ENCODE data around the gene EMSY.
A peak's percentile ranks its signal among the peaks of the same experiment; 100 is the strongest.
"Not testable (repeated sequence)": the region's sequence is repeated elsewhere in the genome, so short reads cannot be mapped to it uniquely, and the experiment has no call there.

Gene EMSY, protein sequence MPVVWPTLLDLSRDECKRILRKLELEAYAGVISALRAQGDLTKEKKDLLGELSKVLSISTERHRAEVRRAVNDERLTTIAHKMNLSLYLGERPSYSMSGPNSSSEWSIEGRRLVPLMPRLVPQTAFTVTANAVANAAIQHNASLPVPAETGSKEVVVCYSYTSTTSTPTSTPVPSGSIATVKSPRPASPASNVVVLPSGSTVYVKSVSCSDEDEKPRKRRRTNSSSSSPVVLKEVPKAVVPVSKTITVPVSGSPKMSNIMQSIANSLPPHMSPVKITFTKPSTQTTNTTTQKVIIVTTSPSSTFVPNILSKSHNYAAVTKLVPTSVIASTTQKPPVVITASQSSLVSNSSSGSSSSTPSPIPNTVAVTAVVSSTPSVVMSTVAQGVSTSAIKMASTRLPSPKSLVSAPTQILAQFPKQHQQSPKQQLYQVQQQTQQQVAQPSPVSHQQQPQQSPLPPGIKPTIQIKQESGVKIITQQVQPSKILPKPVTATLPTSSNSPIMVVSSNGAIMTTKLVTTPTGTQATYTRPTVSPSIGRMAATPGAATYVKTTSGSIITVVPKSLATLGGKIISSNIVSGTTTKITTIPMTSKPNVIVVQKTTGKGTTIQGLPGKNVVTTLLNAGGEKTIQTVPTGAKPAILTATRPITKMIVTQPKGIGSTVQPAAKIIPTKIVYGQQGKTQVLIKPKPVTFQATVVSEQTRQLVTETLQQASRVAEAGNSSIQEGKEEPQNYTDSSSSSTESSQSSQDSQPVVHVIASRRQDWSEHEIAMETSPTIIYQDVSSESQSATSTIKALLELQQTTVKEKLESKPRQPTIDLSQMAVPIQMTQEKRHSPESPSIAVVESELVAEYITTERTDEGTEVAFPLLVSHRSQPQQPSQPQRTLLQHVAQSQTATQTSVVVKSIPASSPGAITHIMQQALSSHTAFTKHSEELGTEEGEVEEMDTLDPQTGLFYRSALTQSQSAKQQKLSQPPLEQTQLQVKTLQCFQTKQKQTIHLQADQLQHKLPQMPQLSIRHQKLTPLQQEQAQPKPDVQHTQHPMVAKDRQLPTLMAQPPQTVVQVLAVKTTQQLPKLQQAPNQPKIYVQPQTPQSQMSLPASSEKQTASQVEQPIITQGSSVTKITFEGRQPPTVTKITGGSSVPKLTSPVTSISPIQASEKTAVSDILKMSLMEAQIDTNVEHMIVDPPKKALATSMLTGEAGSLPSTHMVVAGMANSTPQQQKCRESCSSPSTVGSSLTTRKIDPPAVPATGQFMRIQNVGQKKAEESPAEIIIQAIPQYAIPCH (N-terminal part only)

DNA sequence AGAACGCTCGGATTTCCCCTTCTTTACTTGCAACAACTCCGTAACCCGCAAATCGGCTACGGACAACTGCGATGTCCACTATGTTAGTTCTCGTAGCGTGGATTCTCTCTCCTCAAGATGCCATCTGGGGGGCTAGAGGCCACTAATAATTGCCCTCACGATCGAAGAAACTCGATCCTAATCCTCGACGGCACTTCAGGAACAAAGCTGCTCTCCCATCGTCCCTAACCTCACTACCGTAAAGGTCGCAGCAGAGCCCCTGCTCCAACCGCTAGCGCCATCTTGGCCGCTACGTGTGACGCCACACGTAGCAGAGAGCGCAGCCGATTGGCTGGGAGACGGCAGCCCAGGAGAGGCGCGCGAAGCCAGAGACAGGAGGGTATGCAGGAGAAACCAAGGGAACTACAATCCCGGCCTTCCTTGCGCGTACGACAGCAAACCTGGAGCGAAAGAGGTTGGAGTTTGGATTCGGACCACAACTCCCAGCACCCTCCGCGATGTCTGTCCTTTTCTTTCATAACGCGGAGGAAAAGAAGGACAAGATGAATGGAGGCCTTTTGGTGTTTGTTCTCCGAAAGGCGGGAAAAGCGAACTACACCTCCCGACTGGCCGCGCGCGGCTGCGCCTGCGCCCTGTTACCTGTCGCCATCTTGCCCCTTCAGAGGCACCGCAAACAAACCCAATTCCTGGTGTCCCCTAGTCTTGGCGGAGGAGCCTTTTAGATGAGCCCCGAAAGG is at the start of gene EMSY:
TSS of gene EMSY (plus strand) at position 635 of the 737 bp plus-strand sequence. CDS start 1,921 bp downstream, outside the sequence.
- peak; percentile 99 for DNase-seq (ENCODE audit: low spot score)

- no peak for DNase-seq (ENCODE audit: low spot score)
These were observed 49.5 kb upstream of the EMSY start for GRCh38 chr11:76395296-76395695.

DNA sequence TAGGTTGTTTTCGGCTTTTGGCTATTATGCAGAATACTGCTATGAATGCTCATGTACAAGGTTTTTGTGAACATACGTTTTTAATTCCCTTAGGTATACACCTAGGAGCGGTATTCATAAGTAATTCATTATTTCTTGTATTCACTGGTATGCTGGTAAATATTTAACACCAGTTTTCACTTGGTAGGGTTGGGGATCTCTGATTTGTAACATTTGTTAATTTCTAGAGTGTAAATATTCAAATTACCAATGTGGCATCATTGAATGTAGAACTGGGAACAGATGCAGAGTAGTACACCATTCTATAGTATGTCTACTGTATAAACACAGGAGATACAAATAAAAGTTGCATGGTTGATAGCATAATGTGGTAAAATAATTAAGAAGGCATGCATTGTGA is 47.4 kb upstream of the EMSY start:
- no peak for DNase-seq (ENCODE audit: low spot score)

GRCh38 chr11:76400967-76401366 is 43.9 kb upstream of the EMSY start:
- DNase-seq (ENCODE audit: low spot score): no peak

DNA sequence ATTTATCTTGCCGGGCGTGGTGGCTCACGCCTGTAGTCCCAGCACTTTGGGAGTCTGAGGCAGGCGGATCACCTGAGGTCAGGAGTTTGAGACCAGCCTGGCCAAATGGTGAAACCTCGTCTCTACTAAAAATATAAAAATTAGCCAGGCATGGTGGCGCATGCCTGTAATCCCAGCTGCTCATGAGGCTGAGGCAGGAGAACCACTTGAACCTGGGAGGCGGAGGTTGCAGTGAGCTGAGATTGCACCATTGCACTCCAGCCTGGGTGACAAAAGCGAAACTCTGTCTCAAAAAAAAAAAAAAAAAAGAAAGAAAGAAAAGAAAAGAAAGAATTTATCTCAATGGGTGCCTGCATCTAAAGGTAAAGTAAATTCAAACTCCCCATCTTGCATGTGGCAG is 43.3 kb upstream of the EMSY start:
- DNase-seq (ENCODE audit: low spot score): not testable (repeated sequence)

GRCh38 chr11:76406359-76406758 is 38.5 kb upstream of the EMSY start:
- DNase-seq (ENCODE audit: low spot score): no peak

- no peak for DNase-seq (ENCODE audit: low spot score)
These were observed 36.5 kb upstream of the EMSY start for GRCh38 chr11:76408171-76408965.

GRCh38 chr11:76410851-76411357 is 33.9 kb upstream of the EMSY start:
- no peak for DNase-seq (ENCODE audit: low spot score)

DNA sequence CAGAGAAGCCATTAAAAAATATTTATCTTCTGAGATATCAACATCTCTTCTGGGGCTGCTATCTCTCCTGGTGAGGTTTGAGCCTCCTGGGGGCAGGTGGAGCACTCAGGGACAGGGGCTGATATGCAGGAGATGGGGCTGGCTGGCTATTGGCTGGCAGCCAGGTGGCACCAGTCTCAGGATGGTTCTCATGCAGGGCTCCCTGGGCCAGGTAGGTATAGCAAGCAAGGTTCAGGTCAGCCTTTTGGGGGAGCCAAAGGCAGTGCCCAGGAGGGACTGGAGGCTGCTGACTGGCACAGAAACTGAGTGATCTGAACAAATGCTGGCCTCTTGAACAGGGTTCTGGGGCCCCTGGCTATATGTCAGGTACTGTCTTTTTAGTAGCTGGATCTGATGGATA is 29.7 kb upstream of the EMSY start:
- DNase-seq (ENCODE audit: low spot score): peak; percentile 55

GRCh38 chr11:76419896-76420295 is 24.9 kb upstream of the EMSY start:
- peak; percentile 68 for DNase-seq (ENCODE audit: low spot score)

- no peak for DNase-seq (ENCODE audit: low spot score)
These were observed 20.4 kb upstream of the EMSY start for GRCh38 chr11:76424379-76424778.

GRCh38 chr11:76424891-76425290 is 19.9 kb upstream of the EMSY start:
- no peak for DNase-seq (ENCODE audit: low spot score)

GRCh38 chr11:76426660-76427059 is 18.2 kb upstream of the EMSY start:
- no peak for DNase-seq (ENCODE audit: low spot score)

- DNase-seq (ENCODE audit: low spot score): no peak
These were observed 8.8 kb upstream of the EMSY start for GRCh38 chr11:76436020-76436419.

DNA sequence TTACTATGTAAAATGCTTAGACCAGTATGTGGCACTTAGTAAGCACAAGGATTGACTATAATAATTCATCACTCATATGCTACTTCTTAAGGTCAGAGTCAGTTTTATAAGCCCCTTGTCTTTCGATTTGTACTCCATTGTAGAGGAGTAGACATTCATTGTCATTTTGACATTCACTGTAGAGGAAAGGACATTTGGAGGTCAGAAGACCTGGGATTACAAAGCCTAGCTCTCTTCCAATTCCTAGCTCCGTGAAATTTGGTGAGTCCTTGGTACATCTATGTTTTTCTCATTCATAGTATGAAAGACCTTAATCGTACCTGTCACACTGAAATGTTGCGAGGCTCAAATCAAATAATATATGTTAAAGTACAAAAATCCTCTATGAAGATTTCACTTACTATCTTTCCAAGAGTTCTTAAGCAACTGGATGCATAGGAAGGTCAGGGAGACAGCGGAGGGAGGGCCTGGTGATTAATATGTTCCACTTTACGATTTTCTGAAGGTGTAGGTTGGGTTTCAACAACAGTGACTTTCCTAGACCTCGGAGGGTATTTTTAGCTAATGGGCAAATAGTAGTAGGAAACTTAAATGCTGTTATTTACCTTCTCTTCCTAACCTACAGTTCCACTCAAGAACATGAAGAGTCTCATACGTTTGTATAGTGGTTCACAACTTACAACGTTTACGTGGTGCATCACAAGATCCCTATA is 1.4 kb upstream of the EMSY start:
- DNase-seq (ENCODE audit: low spot score): no peak

DNA sequence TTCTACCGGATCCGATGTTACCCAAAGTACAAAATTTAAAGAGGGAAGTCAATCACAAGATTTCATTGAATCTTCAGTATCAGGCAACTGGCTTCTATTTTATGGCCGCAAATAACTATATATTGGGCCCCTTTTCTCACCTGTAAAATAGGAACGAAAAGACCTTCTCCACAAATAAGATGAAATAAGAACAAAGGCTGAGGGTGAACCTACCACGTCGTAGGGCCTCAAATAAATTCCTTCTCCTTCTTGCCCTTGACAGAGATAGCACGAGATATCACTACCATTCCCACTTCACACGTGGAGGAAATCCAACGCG is 794 bp upstream of the EMSY start:
- no peak for DNase-seq (ENCODE audit: low spot score)

DNA sequence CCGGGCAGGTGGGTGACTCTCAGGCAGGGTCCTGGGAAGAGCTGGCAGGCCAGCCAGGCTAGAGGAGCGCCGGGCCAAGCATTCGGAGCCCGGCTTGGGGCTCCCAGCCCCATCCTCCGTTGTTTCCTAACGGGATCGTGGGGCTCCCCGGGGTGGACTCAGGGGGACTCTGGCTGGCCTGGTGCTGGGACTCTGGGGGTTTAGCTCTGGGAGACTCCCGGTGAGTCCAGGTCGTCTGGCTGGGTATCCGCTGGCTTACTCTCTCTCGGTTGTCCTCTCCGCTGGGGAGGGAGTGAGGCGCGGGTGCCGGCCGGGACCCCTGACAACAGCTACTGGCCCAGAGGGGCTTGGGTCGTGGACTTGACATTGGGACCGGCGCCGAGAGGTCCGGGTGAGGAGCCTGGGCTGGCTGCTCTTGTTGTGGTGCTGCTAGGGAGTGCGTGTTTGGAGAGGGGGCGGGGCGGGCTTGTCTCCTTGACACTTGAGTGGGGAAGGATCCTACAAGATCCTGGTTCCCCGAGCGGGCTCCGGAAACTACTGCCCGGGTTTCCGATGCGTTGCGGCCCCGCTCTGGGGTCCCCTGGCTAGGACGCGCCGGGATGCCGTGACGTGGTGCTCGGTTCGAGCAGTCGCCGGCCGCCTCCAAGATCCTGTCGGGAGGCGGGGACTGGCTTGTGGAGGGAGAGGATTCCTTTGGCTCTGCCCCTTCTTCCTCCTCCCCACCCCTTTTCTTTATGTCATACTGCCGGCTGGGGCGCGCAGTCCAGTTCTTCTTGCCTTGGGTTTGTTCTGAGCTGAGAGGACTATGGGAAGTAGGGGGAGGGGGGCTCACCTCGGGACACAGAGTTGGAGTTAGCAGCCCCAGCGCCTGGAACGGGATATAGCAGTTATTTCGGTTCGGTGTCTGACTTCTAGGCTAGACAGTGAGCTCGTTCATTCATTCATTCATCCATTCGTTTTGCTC is 585 bp downstream of the EMSY start:
- peak; percentile 86 for DNase-seq (ENCODE audit: low spot score)

GRCh38 chr11:76448506-76448905 is 3.7 kb downstream of the EMSY start:
- DNase-seq (ENCODE audit: low spot score): peak; percentile 27

- DNase-seq (ENCODE audit: low spot score): no peak
These were observed 8.4 kb downstream of the EMSY start for GRCh38 chr11:76453248-76453647.

Measured in iPS-NIHi11 (cell line).